Measurements from ENCODE around the gene UPK3BL2. TPM values are rescaled to one million over a fixed set of nuclear protein-coding genes. Genes with fewer than 3 reads are reported as not detected.
A peak's percentile ranks its signal among the peaks of the same experiment; 100 is the strongest.
"Not testable (repeated sequence)": the region's sequence is repeated elsewhere in the genome, so short reads cannot be mapped to it uniquely, and the experiment has no call there.

Gene UPK3BL2
- total RNA-seq = 10 to 100 TPM; 12.7 to 22.0 TPM
- polyA plus RNA-seq (ENCODE audit: insufficient read length in 6 of 6) = 10 to 100 TPM; 11.7 to 22.9 (median 13.7) TPM
- long read RNA-seq, donor 1, partial matches to known transcripts = 0 of 1 reads
- long read RNA-seq, donor 1, other reads (novel, unspliced or antisense) = 0 of 1 reads
- long read RNA-seq, donor 2, partial matches to known transcripts = 0 of 4 reads
- long read RNA-seq, donor 2, other reads (novel, unspliced or antisense) = 0 of 4 reads
- long read RNA-seq, donor 3, partial matches to known transcripts = 0 of 1 reads
- long read RNA-seq, donor 3, other reads (novel, unspliced or antisense) = 0 of 1 reads
- long read RNA-seq, donor 4 = 0 reads
- long read RNA-seq, donor 5, partial matches to known transcripts = 0 of 1 reads
- long read RNA-seq, donor 5, other reads (novel, unspliced or antisense) = 0 of 1 reads
- long read RNA-seq, donor 6, partial matches to known transcripts = 0 of 1 reads
- long read RNA-seq, donor 6, other reads (novel, unspliced or antisense) = 0 of 1 reads
- long read RNA-seq, donor 7, partial matches to known transcripts = 0 of 4 reads
- long read RNA-seq, donor 7, other reads (novel, unspliced or antisense) = 0 of 4 reads
- long read RNA-seq, donor 8, partial matches to known transcripts = 0 of 2 reads
- long read RNA-seq, donor 8, other reads (novel, unspliced or antisense) = 0 of 2 reads
- long read RNA-seq, donor 9 = 0 reads
- long read RNA-seq, donor 10 = 0 reads
- long read RNA-seq, donor 11, partial matches to known transcripts = 0 of 1 reads
- long read RNA-seq, donor 11, other reads (novel, unspliced or antisense) = 0 of 1 reads
- long read RNA-seq, donor 12, partial matches to known transcripts = 0 of 1 reads
- long read RNA-seq, donor 12, other reads (novel, unspliced or antisense) = 0 of 1 reads

GRCh38 chr7:102543596-102543995 lies at the start of gene UPK3BL2:
Gene UPK3BL2 (minus strand): TSS chr7:102543696. CDS start chr7:102543636, 60 bp downstream.
- intact Hi-C loops (cut with DNase I); DNase-seq; H3K36me3 ChIP-seq; H3K27me3 ChIP-seq; H3K4me3 ChIP-seq; H3K4me1 ChIP-seq; H3K9me3 ChIP-seq; H3K27ac ChIP-seq: not testable (repeated sequence)
- peak; percentile 38 for ATAC-seq

- H3K36me3 ChIP-seq; H3K9me3 ChIP-seq; H3K4me1 ChIP-seq; intact Hi-C loops (cut with DNase I); H3K27me3 ChIP-seq; H3K4me3 ChIP-seq; H3K27ac ChIP-seq: not testable (repeated sequence)
- DNase-seq = peak in 2 of 4 donors; percentile 85 to 86
- peak; percentile 86 for ATAC-seq
Measured at GRCh38 chr7:102592477-102593019, 49.1 kb upstream of the UPK3BL2 start.

GRCh38 chr7:102589857-102590256 lies 46.4 kb upstream of the UPK3BL2 start:
- intact Hi-C loops (cut with DNase I); DNase-seq: not testable (repeated sequence)
- ATAC-seq = peak; percentile 56

GRCh38 chr7:102583495-102583894 lies 40.0 kb upstream of the UPK3BL2 start:
- DNase-seq; ATAC-seq; intact Hi-C loops (cut with DNase I); H3K27ac ChIP-seq; H3K36me3 ChIP-seq; H3K9me3 ChIP-seq; H3K4me3 ChIP-seq; H3K27me3 ChIP-seq; H3K4me1 ChIP-seq: not testable (repeated sequence)

More at GRCh38 chr7:102589857-102590256, 46.4 kb upstream of the UPK3BL2 start:
- H3K27ac ChIP-seq, H3K36me3 ChIP-seq, H3K4me1 ChIP-seq, H3K9me3 ChIP-seq, H3K4me3 ChIP-seq, H3K27me3 ChIP-seq: not testable (repeated sequence)

- ATAC-seq; H3K27ac ChIP-seq; DNase-seq; H3K9me3 ChIP-seq; H3K36me3 ChIP-seq; intact Hi-C loops (cut with DNase I); H3K27me3 ChIP-seq; H3K4me1 ChIP-seq; H3K4me3 ChIP-seq: not testable (repeated sequence)
Measured at GRCh38 chr7:102581722-102582121, 38.2 kb upstream of the UPK3BL2 start.

GRCh38 chr7:102578486-102578885 lies 35.0 kb upstream of the UPK3BL2 start:
- H3K27ac ChIP-seq; intact Hi-C loops (cut with DNase I); H3K27me3 ChIP-seq; H3K4me1 ChIP-seq; H3K4me3 ChIP-seq; H3K9me3 ChIP-seq; H3K36me3 ChIP-seq; ATAC-seq: not testable (repeated sequence)
- DNase-seq = peak in 1 of 4 donors; percentile 41

- H3K9me3 ChIP-seq; H3K4me3 ChIP-seq; H3K27ac ChIP-seq; H3K36me3 ChIP-seq; intact Hi-C loops (cut with DNase I); ATAC-seq; H3K4me1 ChIP-seq; H3K27me3 ChIP-seq: not testable (repeated sequence)
- peak in 1 of 4 donors; percentile 13 for DNase-seq
Measured at GRCh38 chr7:102577315-102578240, 34.1 kb upstream of the UPK3BL2 start.

- H3K9me3 ChIP-seq; H3K4me1 ChIP-seq; H3K27ac ChIP-seq; H3K4me3 ChIP-seq; intact Hi-C loops (cut with DNase I); ATAC-seq; DNase-seq; H3K36me3 ChIP-seq; H3K27me3 ChIP-seq: not testable (repeated sequence)
Measured at GRCh38 chr7:102576363-102576762, 32.9 kb upstream of the UPK3BL2 start.

GRCh38 chr7:102574607-102575006 lies 31.1 kb upstream of the UPK3BL2 start:
- ATAC-seq; intact Hi-C loops (cut with DNase I); H3K27ac ChIP-seq; H3K36me3 ChIP-seq; H3K4me3 ChIP-seq; H3K9me3 ChIP-seq; H3K27me3 ChIP-seq; DNase-seq; H3K4me1 ChIP-seq: not testable (repeated sequence)

All from left lung (tissue), 14 donors.